D721Med (cell line): ENCODE measurements around the gene SLC49A3.

ENCODE experiments used
- DNase-seq: peaks from one replicate; pipeline ENCODE4 v3.0.0; 2011; ENCODE audit warnings: low spot score; ENCODE audit not compliant: insufficient read length
- FAIRE-seq: peaks from 2 replicates; lab custom pipeline; 2011; peaks lifted over from hg19 to GRCh38; lab: Jason Lieb, UNC
- TF ChIP-seq, protein P1 (sequence below): IDR thresholded peaks from 2 replicates; pipeline ENCODE4 v1.5.1; 2012; ENCODE audit warnings: mild to moderate bottlenecking, control low read depth; ENCODE audit not compliant: insufficient read depth; ENCODE audit errors: missing control alignments

Gene SLC49A3

GRCh38 chr4:656436-657337 lies 32.3 kb downstream of the SLC49A3 start:
- DNase-seq (no peak), FAIRE-seq (no peak)
- TF ChIP-seq, protein P1, sequence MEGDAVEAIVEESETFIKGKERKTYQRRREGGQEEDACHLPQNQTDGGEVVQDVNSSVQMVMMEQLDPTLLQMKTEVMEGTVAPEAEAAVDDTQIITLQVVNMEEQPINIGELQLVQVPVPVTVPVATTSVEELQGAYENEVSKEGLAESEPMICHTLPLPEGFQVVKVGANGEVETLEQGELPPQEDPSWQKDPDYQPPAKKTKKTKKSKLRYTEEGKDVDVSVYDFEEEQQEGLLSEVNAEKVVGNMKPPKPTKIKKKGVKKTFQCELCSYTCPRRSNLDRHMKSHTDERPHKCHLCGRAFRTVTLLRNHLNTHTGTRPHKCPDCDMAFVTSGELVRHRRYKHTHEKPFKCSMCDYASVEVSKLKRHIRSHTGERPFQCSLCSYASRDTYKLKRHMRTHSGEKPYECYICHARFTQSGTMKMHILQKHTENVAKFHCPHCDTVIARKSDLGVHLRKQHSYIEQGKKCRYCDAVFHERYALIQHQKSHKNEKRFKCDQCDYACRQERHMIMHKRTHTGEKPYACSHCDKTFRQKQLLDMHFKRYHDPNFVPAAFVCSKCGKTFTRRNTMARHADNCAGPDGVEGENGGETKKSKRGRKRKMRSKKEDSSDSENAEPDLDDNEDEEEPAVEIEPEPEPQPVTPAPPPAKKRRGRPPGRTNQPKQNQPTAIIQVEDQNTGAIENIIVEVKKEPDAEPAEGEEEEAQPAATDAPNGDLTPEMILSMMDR = no peak

- DNase-seq (no peak), FAIRE-seq (no peak)
- TF ChIP-seq, protein P1 = no peak
Observed at GRCh38 chr4:655464-656151, 33.3 kb downstream of the SLC49A3 start.

DNA sequence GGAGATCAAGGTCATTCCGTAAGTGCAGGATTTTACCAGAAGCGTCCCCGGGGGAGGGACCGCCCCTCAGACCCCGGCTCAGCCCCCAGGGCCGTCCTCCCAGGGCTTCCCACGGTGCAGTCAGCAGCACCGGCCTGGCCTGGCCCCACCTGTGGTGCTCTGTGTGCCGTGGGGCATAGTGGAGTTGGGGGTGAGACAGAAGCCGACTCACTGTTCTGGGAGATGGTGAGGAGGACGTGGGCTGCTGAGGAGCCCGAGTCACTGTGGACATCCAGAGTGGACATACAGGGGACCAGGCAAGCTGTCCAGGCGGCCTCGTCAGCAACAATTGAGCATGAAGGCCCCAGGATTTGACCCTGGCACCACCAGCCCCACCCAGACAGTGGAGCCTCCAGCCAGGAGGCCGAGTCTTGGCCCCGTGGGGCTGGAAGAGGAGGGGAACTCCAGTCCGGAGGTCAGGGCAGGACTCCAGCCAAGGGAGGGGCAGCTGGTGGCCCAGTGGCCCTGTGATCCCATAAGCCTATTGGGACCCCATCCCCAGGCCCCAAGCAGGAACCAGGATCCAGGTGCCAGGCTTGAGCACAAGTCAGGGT lies 34.0 kb downstream of the SLC49A3 start:
- TF ChIP-seq, protein P1 = no peak
- FAIRE-seq (no peak), DNase-seq (no peak)

DNA sequence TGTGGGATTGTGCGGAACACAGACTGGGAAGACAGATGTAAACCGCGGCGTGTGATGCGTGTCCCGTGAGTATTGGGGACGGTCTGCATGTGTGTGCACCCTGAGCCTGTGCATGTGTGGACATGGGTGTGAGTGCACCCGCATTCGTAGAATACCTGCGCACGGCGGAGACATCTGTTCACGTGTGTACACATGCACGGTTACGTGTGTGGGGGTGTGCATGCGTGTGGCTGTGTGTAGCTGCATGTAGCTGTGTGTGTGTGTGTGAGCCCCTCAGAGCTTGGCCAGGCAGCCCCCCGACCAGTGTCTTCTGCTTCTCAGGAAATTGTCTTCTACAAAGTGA lies 34.5 kb downstream of the SLC49A3 start:
- FAIRE-seq = no peak
- TF ChIP-seq, protein P1 = no peak
- no peak for DNase-seq

- DNase-seq (no peak), FAIRE-seq (no peak)
- TF ChIP-seq, protein P1 = no peak
Observed at GRCh38 chr4:653831-654502, 35.0 kb downstream of the SLC49A3 start.

DNA sequence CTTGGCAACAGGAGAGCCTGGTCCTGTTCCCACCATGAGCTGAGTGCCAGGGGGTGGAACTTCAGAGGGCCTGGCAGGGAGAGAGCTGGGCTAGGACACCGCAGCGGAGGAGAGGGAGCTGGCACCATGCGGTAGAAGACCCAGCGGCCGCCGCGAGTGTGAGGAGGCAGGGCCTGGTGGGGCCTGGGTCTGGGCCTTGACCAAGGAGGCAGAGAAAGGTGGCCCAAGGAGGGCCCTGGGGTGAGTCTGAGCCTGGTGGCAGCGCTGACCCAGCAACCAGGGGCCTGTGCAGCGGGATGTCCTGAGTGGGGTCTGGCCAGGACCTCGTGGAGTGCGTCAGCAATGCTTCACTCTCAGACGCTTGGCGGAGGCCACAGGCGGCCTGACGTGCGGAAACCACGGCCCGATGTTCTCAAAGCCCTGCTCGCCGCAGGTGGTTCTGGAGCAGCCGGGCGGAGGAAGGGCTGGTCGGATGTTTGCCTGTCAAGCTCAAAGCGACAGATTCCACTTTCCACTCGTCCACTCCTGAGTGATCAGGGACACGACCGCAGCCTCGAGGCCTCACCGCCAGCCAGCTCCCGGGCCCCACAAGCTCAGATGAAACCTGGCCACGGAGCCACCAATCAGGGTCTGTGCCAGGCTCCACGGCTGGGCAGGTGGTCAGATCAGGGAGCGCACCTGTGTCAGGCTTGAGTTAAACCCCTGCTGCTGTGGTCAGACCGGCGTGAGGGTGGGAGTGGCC lies 35.7 kb downstream of the SLC49A3 start:
- DNase-seq (no peak), FAIRE-seq (no peak)
- TF ChIP-seq, protein P1 = no peak
